SU-DHL-6 (cell line): ENCODE data around the gene POLG2.
"Not testable (repeated sequence)": the region's sequence is repeated elsewhere in the genome, so short reads cannot be mapped to it uniquely, and the experiment has no call there.

Experiments used
- H2AFZ ChIP-seq: fragments of 200-600 bp; sonication (generic); 2 replicates; pipeline ENCODE4 v1.6.1; 2014; ENCODE audit warnings: low read depth, mild to moderate bottlenecking, moderate library complexity, mixed read lengths, antibody characterized with exemption, low read length; ENCODE audit not compliant: severe bottlenecking
- H3F3A ChIP-seq: fragments of 200-600 bp; shearing (Covaris generic); 2 replicates; pipeline ENCODE4 v1.6.0; 2016; ENCODE audit warnings: antibody characterized with exemption, mild to moderate bottlenecking; ENCODE audit not compliant: insufficient read depth
- H3K27ac ChIP-seq: fragments of 200-600 bp; sonication (generic); 2 replicates; pipeline ENCODE4 v1.5.1; 2016; ENCODE audit warnings: low read depth, mild to moderate bottlenecking, low read length, moderate library complexity, mixed read lengths
- H3K27me3 ChIP-seq: fragments of 200-600 bp; sonication (generic), shearing (Covaris generic); 2 replicates; pipeline ENCODE4 v1.6.0; 2014; ENCODE audit warnings: mild to moderate bottlenecking, low read length
- H3K36me3 ChIP-seq: fragments of 200-600 bp; sonication (generic); 2 replicates; pipeline ENCODE4 v1.6.1; 2014; ENCODE audit warnings: mild to moderate bottlenecking, low read length, mixed read lengths
- H3K4me2 ChIP-seq: fragments of 300-600, 200-600 bp; shearing (Covaris generic), sonication (generic); 2 replicates; pipeline ENCODE4 v1.6.0; 2014; ENCODE audit warnings: low read length, low read depth, mild to moderate bottlenecking; ENCODE audit not compliant: poor library complexity, severe bottlenecking
- H3K4me3 ChIP-seq: fragments of 200-600 bp; sonication (generic); 2 replicates; pipeline ENCODE4 v1.5.1; 2014; ENCODE audit warnings: antibody characterized with exemption, low read length, mild to moderate bottlenecking, mixed read lengths; ENCODE audit not compliant: insufficient read depth, poor library complexity, severe bottlenecking
- H3K79me2 ChIP-seq: fragments of 200-600 bp; sonication (generic); 2 replicates; pipeline ENCODE4 v1.6.1; 2014; ENCODE audit warnings: mild to moderate bottlenecking, low read length, moderate library complexity; ENCODE audit not compliant: insufficient read depth
- H3K9ac ChIP-seq: fragments of 200-600 bp; sonication (generic); 2 replicates; pipeline ENCODE4 v1.7.0; 2014; ENCODE audit warnings: mild to moderate bottlenecking, low read length
- H3K9me2 ChIP-seq: fragments of 200-600 bp; sonication (generic); replicated peaks from 2 replicates; pipeline ENCODE4 v1.6.1; 2014; ENCODE audit warnings: low read length; ENCODE audit not compliant: insufficient read depth
- H3K9me3 ChIP-seq: fragments of 200-600 bp; sonication (generic); 2 replicates; pipeline ENCODE4 v1.6.1; 2014; ENCODE audit warnings: low read length, mixed read lengths; ENCODE audit not compliant: insufficient read depth
- H4K20me1 ChIP-seq: fragments of 200-600 bp; sonication (generic); 2 replicates; pipeline ENCODE4 v1.6.1; 2014; ENCODE audit warnings: low read depth, mild to moderate bottlenecking, antibody characterized with exemption, low read length, moderate library complexity, mixed read lengths
- EZH2phosphoT487 ChIP-seq: fragments of 200-600 bp; sonication (generic), shearing (Covaris generic); conservative IDR thresholded peaks from 2 replicates; pipeline ENCODE4 v1.6.1; 2018; ENCODE audit warnings: mild to moderate bottlenecking, antibody characterized with exemption, low read length, moderate library complexity, mixed read lengths
- TF ChIP-seq, protein P1 (sequence below): fragments of 200-600 bp; sonication (generic); IDR thresholded peaks from one replicate; pipeline ENCODE4 v1.5.1; 2017; ENCODE audit warnings: antibody characterized with exemption, mild to moderate bottlenecking, low read length, moderate library complexity; ENCODE audit not compliant: insufficient read depth, poor library complexity, severe bottlenecking

POLG2 gene

GRCh38 chr17:64470625-64471024, 26.2 kb downstream of the POLG2 start:
- no peaks in the 10 kb centered on the region for H3K9me3 ChIP-seq
- H3F3A ChIP-seq: no peaks in the 10 kb centered on the region; the same call in 1 of the 2 replicates
- no peak overlapping the region for H2AFZ ChIP-seq
- no peaks in the 10 kb centered on the region for H3K27me3 ChIP-seq
- no peaks in the 10 kb centered on the region for H3K36me3 ChIP-seq
- no peaks in the 10 kb centered on the region for H3K79me2 ChIP-seq
- no peak for TF ChIP-seq EZH2phosphoT487
- TF ChIP-seq, protein P1, sequence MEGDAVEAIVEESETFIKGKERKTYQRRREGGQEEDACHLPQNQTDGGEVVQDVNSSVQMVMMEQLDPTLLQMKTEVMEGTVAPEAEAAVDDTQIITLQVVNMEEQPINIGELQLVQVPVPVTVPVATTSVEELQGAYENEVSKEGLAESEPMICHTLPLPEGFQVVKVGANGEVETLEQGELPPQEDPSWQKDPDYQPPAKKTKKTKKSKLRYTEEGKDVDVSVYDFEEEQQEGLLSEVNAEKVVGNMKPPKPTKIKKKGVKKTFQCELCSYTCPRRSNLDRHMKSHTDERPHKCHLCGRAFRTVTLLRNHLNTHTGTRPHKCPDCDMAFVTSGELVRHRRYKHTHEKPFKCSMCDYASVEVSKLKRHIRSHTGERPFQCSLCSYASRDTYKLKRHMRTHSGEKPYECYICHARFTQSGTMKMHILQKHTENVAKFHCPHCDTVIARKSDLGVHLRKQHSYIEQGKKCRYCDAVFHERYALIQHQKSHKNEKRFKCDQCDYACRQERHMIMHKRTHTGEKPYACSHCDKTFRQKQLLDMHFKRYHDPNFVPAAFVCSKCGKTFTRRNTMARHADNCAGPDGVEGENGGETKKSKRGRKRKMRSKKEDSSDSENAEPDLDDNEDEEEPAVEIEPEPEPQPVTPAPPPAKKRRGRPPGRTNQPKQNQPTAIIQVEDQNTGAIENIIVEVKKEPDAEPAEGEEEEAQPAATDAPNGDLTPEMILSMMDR: no peak
- no peak overlapping the region for H3K9ac ChIP-seq
- no peak overlapping the region for H3K4me2 ChIP-seq
- no peaks in the 10 kb centered on the region for H4K20me1 ChIP-seq
- H3K27ac ChIP-seq: no peak overlapping the region
- no peaks in the 10 kb centered on the region for H3K9me2 ChIP-seq
- no peak overlapping the region for H3K4me3 ChIP-seq

DNA sequence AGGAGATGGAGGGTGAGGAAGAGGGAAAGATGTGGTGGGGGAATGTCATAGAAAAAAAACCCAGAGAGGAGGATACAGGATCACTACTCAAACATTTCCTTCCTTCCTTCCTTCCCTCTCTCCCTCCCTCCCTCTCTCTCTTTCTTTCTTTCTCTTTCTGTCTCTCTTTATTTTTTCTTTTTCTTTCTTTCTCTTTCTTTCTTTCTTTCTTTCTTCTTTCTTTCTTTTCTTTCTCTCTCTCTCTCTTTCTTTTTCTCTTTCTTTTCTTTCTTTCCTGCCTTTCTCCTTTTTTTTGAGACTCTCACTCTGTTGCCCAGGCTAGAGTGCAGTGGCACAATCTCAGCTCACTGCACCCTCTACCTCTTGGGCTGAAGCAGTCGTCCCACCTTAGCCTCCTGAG, 30.0 kb downstream of the POLG2 start:
- H3K9ac ChIP-seq, H3K36me3 ChIP-seq, H3K9me3 ChIP-seq, H3K79me2 ChIP-seq, H3F3A ChIP-seq, H3K27ac ChIP-seq, H3K9me2 ChIP-seq, H2AFZ ChIP-seq, H4K20me1 ChIP-seq, H3K27me3 ChIP-seq, H3K4me2 ChIP-seq, H3K4me3 ChIP-seq: not testable (repeated sequence)

DNA sequence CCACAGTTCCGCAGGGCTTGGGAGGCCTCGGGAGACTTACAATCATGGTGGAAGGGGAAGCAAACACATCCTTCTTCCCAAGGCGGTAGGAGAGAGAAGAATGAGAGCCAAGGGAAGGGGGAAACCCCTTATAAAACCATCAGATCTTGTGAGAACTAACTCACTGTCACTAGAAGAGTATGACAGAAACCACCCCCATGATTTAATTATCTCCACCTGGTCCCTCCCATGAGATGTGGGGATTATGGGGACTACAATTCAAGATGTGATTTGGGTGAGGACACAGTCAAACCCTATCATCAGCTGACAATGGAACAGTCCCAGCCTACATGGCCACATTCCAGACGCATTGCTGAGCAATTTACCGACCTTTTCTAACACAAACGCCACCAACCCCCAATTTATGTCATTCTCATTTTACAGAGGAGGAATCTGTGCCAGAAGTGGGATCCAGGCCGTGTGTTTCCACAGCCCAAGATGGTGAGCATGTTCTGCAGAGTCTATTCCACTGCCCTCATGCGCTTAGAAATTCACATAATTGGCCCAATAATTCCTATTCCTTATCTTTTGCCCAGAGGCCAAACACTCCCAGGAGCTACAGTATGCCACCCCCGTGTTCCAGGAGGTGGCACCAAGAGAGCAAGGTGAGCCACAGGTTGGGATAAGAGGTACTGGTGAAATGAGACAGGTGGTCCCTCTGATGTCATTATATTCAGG, 30.7 kb downstream of the POLG2 start:
- H3K4me3 ChIP-seq: no peak overlapping the region
- H3K27ac ChIP-seq: no peak overlapping the region
- H3F3A ChIP-seq: no peaks in the 10 kb centered on the region
- no peak overlapping the region for H3K9ac ChIP-seq
- no peak for TF ChIP-seq EZH2phosphoT487
- TF ChIP-seq, protein P1: no peak
- no peaks in the 10 kb centered on the region for H3K36me3 ChIP-seq
- H3K9me2 ChIP-seq: no peaks in the 10 kb centered on the region
- H3K9me3 ChIP-seq: no peaks in the 10 kb centered on the region
- H3K4me2 ChIP-seq: no peak overlapping the region
- H3K79me2 ChIP-seq: no peaks in the 10 kb centered on the region
- H4K20me1 ChIP-seq: no peaks in the 10 kb centered on the region
- no peak overlapping the region for H2AFZ ChIP-seq
- no peaks in the 10 kb centered on the region for H3K27me3 ChIP-seq

DNA sequence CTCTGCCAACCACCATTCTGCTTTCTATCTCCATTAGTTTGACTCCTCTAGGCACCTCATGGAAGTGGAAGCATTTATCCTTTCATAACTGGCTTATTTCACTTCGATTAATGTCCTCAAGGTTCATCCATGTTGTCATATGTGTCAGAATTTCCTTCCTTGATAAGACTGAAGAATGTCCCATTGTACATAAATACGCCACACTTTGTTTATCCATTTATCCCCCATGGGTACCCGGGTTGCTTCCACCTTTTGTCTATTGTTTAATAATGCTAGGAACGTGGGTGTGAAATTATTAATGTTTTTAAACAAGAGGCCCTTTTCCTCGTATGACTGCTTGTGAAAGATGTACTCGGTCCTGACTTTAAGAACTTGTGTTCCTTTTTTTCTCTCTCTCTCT, 35.1 kb downstream of the POLG2 start:
- no peaks in the 10 kb centered on the region for H3K9me3 ChIP-seq
- no peaks in the 10 kb centered on the region for H3K27me3 ChIP-seq
- no peaks in the 10 kb centered on the region for H4K20me1 ChIP-seq
- no peak overlapping the region for H2AFZ ChIP-seq
- no peak overlapping the region for H3K4me2 ChIP-seq
- H3K79me2 ChIP-seq: no peaks in the 10 kb centered on the region
- H3K27ac ChIP-seq: no peak overlapping the region
- TF ChIP-seq, protein P1: no peak
- no peak for TF ChIP-seq EZH2phosphoT487
- H3F3A ChIP-seq: no peaks in the 10 kb centered on the region
- no peaks in the 10 kb centered on the region for H3K36me3 ChIP-seq
- H3K9ac ChIP-seq: no peak overlapping the region
- no peaks in the 10 kb centered on the region for H3K9me2 ChIP-seq
- no peak overlapping the region for H3K4me3 ChIP-seq
